GM12878 (cell line): ENCODE results near the gene ANKRD11. TPM values are rescaled to one million over a fixed set of nuclear protein-coding genes. Genes with fewer than 3 reads are reported as not detected.

Experiments
- ATAC-seq: fragments of 200-7000 bp; cut with Tn5 transposase; 3 replicates; pipeline ENCODE4 v1.9.1; 2020; ENCODE audit warnings: mild to moderate bottlenecking, moderate library complexity
- BruUV-seq: library from RNA; stranded (reverse); fragments of 400-500 nt; replicated peaks from 2 replicates; lab custom pipeline; 2021; lab: Mats Ljungman, UMichigan
- CTCF ChIA-PET: fragments of 300-600 bp; sonication (Branson Sonifier 250); formaldehyde crosslinking; extraction: SDS; loops from one replicate; lab custom pipeline; 2021; ENCODE audit warnings: inconsistent platforms; lab: Yijun Ruan, JAX
- POLR2A ChIA-PET: fragments of 350-600 bp; formaldehyde crosslinking; extraction: SDS; loops from one replicate; lab custom pipeline; 2021; ENCODE audit warnings: inconsistent platforms; lab: Charles Lee
- RAD21 ChIA-PET: fragments of 300-600 bp; sonication (Branson Sonifier 250); formaldehyde crosslinking; loops from one replicate; lab custom pipeline; 2023; ENCODE audit warnings: antibody characterized with exemption; ENCODE audit not compliant: unreplicated experiment; lab: Charles Lee
- SMC1A ChIA-PET: fragments of 300-600 bp; sonication (Branson Sonifier 250); formaldehyde crosslinking; loops from one replicate; lab custom pipeline; 2023; ENCODE audit not compliant: unreplicated experiment, uncharacterized antibody; lab: Charles Lee
- DNase-seq: peaks from one replicate; pipeline ENCODE4 v3.0.0-alpha.2; 2011; ENCODE audit warnings: low read depth, low spot score
- FAIRE-seq: peaks from 3 replicates; lab custom pipeline; 2011; peaks lifted over from hg19 to GRCh38; lab: Jason Lieb, UNC
- H2AFZ ChIP-seq: 2 replicates; pipeline ENCODE4 v1.6.0; 2011; ENCODE audit warnings: low read depth, low read length, control low read depth; ENCODE audit not compliant: control insufficient read depth
- H3K27ac ChIP-seq: 2 replicates; pipeline ENCODE4 v1.5.1; 2011; ENCODE audit warnings: control low read depth; ENCODE audit not compliant: control insufficient read depth, insufficient read depth
- H3K27me3 ChIP-seq, 2 experiments: replicated peaks in 1 of 2; 2 replicates each; pipeline versions ENCODE4 v1.6.0 to v1.6.1; 2011; ENCODE audit warnings: low read length in 1 of 2; ENCODE audit not compliant: control insufficient read depth in 2 of 2, insufficient read depth in 2 of 2
- H3K36me3 ChIP-seq, 2 experiments: 2 replicates each; pipeline ENCODE4 v1.5.1; 2011; ENCODE audit warnings: low read length in 1 of 2; ENCODE audit not compliant: control insufficient read depth in 2 of 2, insufficient read depth in 2 of 2
- H3K4me1 ChIP-seq: 2 replicates; pipeline ENCODE4 v1.6.1; 2011; ENCODE audit warnings: mild to moderate bottlenecking, low read length, moderate library complexity, mixed read lengths; ENCODE audit not compliant: control insufficient read depth, insufficient read depth
- H3K4me2 ChIP-seq: 2 replicates; pipeline ENCODE4 v1.6.0; 2011; ENCODE audit warnings: control low read depth; ENCODE audit not compliant: control insufficient read depth, insufficient read depth
- H3K4me3 ChIP-seq: fragments of 200-600 bp; sonication (generic); 2 replicates; pipeline ENCODE4 v1.5.1; 2016
- H3K79me2 ChIP-seq: 2 replicates; pipeline ENCODE4 v1.6.0; 2011; ENCODE audit warnings: low read length; ENCODE audit not compliant: control insufficient read depth, insufficient read depth
- H3K9ac ChIP-seq: 2 replicates; pipeline ENCODE4 v1.8.0; 2011; ENCODE audit warnings: low read length, control low read depth, mixed read lengths; ENCODE audit not compliant: control insufficient read depth, insufficient read depth
- H3K9me3 ChIP-seq: replicated peaks from 3 replicates; pipeline ENCODE4 v1.5.1; 2011; ENCODE audit warnings: mild to moderate bottlenecking, low read length; ENCODE audit not compliant: control insufficient read depth, insufficient read depth
- H4K20me1 ChIP-seq: 2 replicates; pipeline ENCODE4 v1.6.0; 2011; ENCODE audit not compliant: control insufficient read depth, insufficient read depth
- CHD2 ChIP-seq: IDR thresholded peaks from 2 replicates; pipeline ENCODE4 v1.6.1; 2011; ENCODE audit warnings: low read depth, low read length, improper control_type of control experiment, borderline replicate concordance
- LARP7 ChIP-seq: fragments of 450-650 bp; IDR thresholded peaks from 2 replicates; pipeline ENCODE4 v1.6.1; 2017; ENCODE audit warnings: mild to moderate bottlenecking
- RAD51 ChIP-seq: fragments of 450-650 bp; IDR thresholded peaks from 2 replicates; pipeline ENCODE4 v1.6.1; 2016; ENCODE audit warnings: moderate library complexity, mild to moderate bottlenecking, inconsistent platforms
- RCOR1 ChIP-seq: conservative IDR thresholded peaks from 2 replicates; pipeline ENCODE4 v1.6.1; 2012; ENCODE audit warnings: low read depth, low read length, improper control_type of control experiment
- TCF3 ChIP-seq: IDR thresholded peaks from 2 replicates; pipeline ENCODE4 v1.6.1; 2012; ENCODE audit warnings: low read depth, mild to moderate bottlenecking, low read length, borderline replicate concordance; ENCODE audit not compliant: insufficient read depth
- ZNF622 ChIP-seq: fragments of 450-650 bp; IDR thresholded peaks from 2 replicates; pipeline ENCODE4 v1.6.1; 2017; ENCODE audit warnings: mild to moderate bottlenecking, inconsistent platforms
- WGBS: methylation state at CpG from one replicate; pipeline ENCODE4 v1.1.6; 2016; ENCODE audit warnings: low lambda C conversion rate; ENCODE audit not compliant: insufficient replicate concordance, insufficient coverage; ENCODE audit errors: missing lambda C conversion rate; 5-methylcytosine and 5-hydroxymethylcytosine counted together
- in situ Hi-C: fragments of 300-500 bp; cut with MboI; formaldehyde crosslinking; loops from 9 replicates; pipeline ENCODE4 v1.14.3; 2018; ENCODE audit warnings: mixed read lengths
- intact Hi-C: fragments of 100-400 bp; cut with micrococcal nuclease; formaldehyde crosslinking; loops from one replicate; pipeline ENCODE4 v1.14.2; 2022; ENCODE audit not compliant: unreplicated experiment
- polyA plus RNA-seq, 11 experiments: library from polyadenylated mRNA; depleted of rRNA in 4 of 11; unstranded in 6 of 11; stranded (reverse) in 5 of 11; fragments of >200 nt; fragmentation: Nextera tagmentation in 4 of 11; fragmentation: Illumina TruSeq in 1 of 11; extraction: Ambion mirVana in 4 of 11; extraction: Trizol in 1 of 11; gene quantifications; 1 replicate in 1 of 11; 2 replicates in 10 of 11; pipeline versions ENCODE4 v1.2.1 to v1.2.3, GENCODE V29; 2011 to 2016; ENCODE audit warnings: inconsistent platforms in 2 of 11, missing spikeins in 2 of 11, low read depth in 1 of 11
- total RNA-seq, 4 experiments: library from RNA; depleted of rRNA in 3 of 4; stranded (reverse); fragments of >200 nt in 3 of 4; fragmentation: Illumina TruSeq in 1 of 4; extraction: Trizol in 1 of 4; gene quantifications; 2 replicates each; pipeline versions ENCODE4 v1.2.1 to v1.2.3, GENCODE V29; 2013 to 2021
- TF ChIP-seq, protein P1 (sequence below): fragments of 450-650 bp; IDR thresholded peaks from 2 replicates; pipeline ENCODE4 v1.6.1; 2017; ENCODE audit warnings: mild to moderate bottlenecking, low read depth, inconsistent platforms; ENCODE audit not compliant: poor library complexity, severe bottlenecking

Gene ANKRD11
- total and polyA plus RNA-seq, 10 of the 15 experiments (the other 5 are each of a cell fraction or from before 2014, with no cell fraction given) = 5.1 to 103 (median 27.4) TPM

DNA sequence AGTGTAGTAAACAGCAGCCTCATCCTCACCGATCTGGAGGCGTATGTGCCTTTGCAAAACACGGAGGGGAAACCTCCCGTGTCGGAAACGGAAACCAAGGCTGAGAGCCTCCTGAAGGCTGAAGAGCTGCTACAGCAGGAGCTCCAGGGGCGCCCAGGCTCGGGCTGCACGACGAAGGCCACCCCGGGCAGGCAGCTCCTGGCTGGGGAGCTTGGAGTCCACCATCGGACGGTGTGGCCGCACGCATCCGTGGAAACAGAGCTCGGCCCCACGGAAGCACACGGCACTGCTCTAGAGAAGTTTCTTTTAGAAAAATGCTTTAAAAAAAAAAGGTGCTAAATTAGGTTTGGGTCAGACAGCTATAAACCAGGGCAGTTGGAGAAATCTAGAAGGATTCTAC lies 201.4 kb downstream of the ANKRD11 start:
- no peaks in the 10 kb centered on the region for H3K9me3 ChIP-seq
- BruUV-seq = no TSS peak
- intact Hi-C loops (no loop called here), in situ Hi-C loops (no loop called here)
- no peak overlapping the region for H3K9ac ChIP-seq
- no peak overlapping the region for H3K27ac ChIP-seq
- H3K4me2 ChIP-seq = no peak overlapping the region
- DNase-seq = no peak
- H2AFZ ChIP-seq = no peak overlapping the region
- H4K20me1 ChIP-seq = peaks cover 3% of the 10 kb centered on the region
- ChIA-PET RAD21 (interaction anchor here (0.8 kb wide), 1 partner anchor 220 kb away, joined by 4 read pairs; the partner anchor contains the start of gene SPG7), SMC1A (no interaction called here), POLR2A (interaction anchor here (0.7 kb wide), 1 partner anchor 188 kb away, joined by 5 read pairs; no protein-coding TSS in a partner anchor), CTCF (interaction anchor here (0.6 to 1.3 kb wide), 9 partner anchors 8 to 167 kb away, joined by 3 to 4 read pairs (median 3); no protein-coding TSS in a partner anchor)
- H3K4me1 ChIP-seq = no peaks in the 10 kb centered on the region
- FAIRE-seq = no peak
- TF ChIP-seq TCF3 = no peak
- no peak for TF ChIP-seq ZNF622
- TF ChIP-seq RCOR1 = no peak
- no peak for TF ChIP-seq LARP7
- no peak for TF ChIP-seq RAD51
- TF ChIP-seq, protein P1, sequence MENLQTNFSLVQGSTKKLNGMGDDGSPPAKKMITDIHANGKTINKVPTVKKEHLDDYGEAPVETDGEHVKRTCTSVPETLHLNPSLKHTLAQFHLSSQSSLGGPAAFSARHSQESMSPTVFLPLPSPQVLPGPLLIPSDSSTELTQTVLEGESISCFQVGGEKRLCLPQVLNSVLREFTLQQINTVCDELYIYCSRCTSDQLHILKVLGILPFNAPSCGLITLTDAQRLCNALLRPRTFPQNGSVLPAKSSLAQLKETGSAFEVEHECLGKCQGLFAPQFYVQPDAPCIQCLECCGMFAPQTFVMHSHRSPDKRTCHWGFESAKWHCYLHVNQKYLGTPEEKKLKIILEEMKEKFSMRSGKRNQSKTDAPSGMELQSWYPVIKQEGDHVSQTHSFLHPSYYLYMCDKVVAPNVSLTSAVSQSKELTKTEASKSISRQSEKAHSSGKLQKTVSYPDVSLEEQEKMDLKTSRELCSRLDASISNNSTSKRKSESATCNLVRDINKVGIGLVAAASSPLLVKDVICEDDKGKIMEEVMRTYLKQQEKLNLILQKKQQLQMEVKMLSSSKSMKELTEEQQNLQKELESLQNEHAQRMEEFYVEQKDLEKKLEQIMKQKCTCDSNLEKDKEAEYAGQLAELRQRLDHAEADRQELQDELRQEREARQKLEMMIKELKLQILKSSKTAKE = no peak
- no peak for TF ChIP-seq CHD2
- no peaks in the 10 kb centered on the region; the same call in 1 of the 2 replicates for H3K79me2 ChIP-seq
- H3K27me3 ChIP-seq = no peaks in the 10 kb centered on the region
- no peak overlapping the region for H3K4me3 ChIP-seq
- peaks cover 32 to 44% of the 10 kb centered on the region in 2 experiments for H3K36me3 ChIP-seq
- WGBS = 95% methylated on average over 18 of the region's 19 CpGs
- no peak for ATAC-seq
